SK-N-SH treated with all-trans-retinoic acid at 6 μM for 48 hours (cell line): ENCODE results near the gene HNF4A.

Experiments
- ARNTL ChIP-seq: fragments of 450-650 bp; formaldehyde crosslinking; IDR thresholded peaks from 2 replicates; pipeline ENCODE4 v1.5.0; 2020; ENCODE audit warnings: low read depth, mild to moderate bottlenecking, moderate library complexity, borderline replicate concordance
- BACH2 ChIP-seq: fragments of 250-450 bp; sonication (Bioruptor Pico); IDR thresholded peaks from 2 replicates; pipeline ENCODE4 v1.9.0; 2021; ENCODE audit warnings: mild to moderate bottlenecking, borderline replicate concordance
- CSDC2 ChIP-seq: fragments of 250-450 bp; sonication (Bioruptor Pico); IDR thresholded peaks from 2 replicates; pipeline ENCODE4 v1.5.0; 2020; ENCODE audit warnings: mild to moderate bottlenecking, moderate library complexity
- ESRRG ChIP-seq: fragments of 250-450 bp; sonication (Bioruptor Pico); IDR thresholded peaks from 2 replicates; pipeline ENCODE4 v1.6.1; 2021; ENCODE audit warnings: mild to moderate bottlenecking
- OSR1 ChIP-seq: fragments of 250-450 bp; sonication (Bioruptor Pico); IDR thresholded peaks from 2 replicates; pipeline ENCODE4 v1.8.0; 2022; ENCODE audit warnings: moderate library complexity, mild to moderate bottlenecking, inconsistent platforms
- ZC3H10 ChIP-seq: fragments of 250-450 bp; sonication (Bioruptor Pico); IDR thresholded peaks from 2 replicates; pipeline ENCODE4 v1.5.1; 2021; ENCODE audit warnings: mild to moderate bottlenecking, moderate library complexity
- ZFP3 ChIP-seq: fragments of 250-450 bp; sonication (Bioruptor Pico); IDR thresholded peaks from 2 replicates; pipeline ENCODE4 v1.5.0; 2020; ENCODE audit warnings: mild to moderate bottlenecking, moderate library complexity
- ZFP30 ChIP-seq: fragments of 450-650 bp; formaldehyde crosslinking; IDR thresholded peaks from 2 replicates; pipeline ENCODE4 v1.5.0; 2022; ENCODE audit warnings: mild to moderate bottlenecking, moderate library complexity
- ZNF70 ChIP-seq: fragments of 450-650 bp; formaldehyde crosslinking; IDR thresholded peaks from 2 replicates; pipeline ENCODE4 v1.5.0; 2020; ENCODE audit warnings: mild to moderate bottlenecking, moderate library complexity
- ZNF8 ChIP-seq: fragments of 450-650 bp; formaldehyde crosslinking; IDR thresholded peaks from 2 replicates; pipeline ENCODE4 v1.5.0; 2020; ENCODE audit warnings: mild to moderate bottlenecking, moderate library complexity
- TF ChIP-seq, protein P1 (sequence below): fragments of 250-450 bp; sonication (Bioruptor Pico); IDR thresholded peaks from 2 replicates; pipeline ENCODE4 v1.5.0; 2020; ENCODE audit warnings: mild to moderate bottlenecking, moderate library complexity
- TF ChIP-seq, protein P2 (sequence below): fragments of 250-450 bp; sonication (Bioruptor Pico); IDR thresholded peaks from 2 replicates; pipeline ENCODE4 v1.8.0; 2021; ENCODE audit warnings: low read depth, mild to moderate bottlenecking, moderate library complexity, borderline replicate concordance
- TF ChIP-seq, protein P3 (sequence below): fragments of 250-450 bp; sonication (Bioruptor Pico); IDR thresholded peaks from 2 replicates; pipeline ENCODE4 v1.5.1; 2021; ENCODE audit warnings: mild to moderate bottlenecking, moderate library complexity
- TF ChIP-seq, protein P4 (sequence below): fragments of 250-450 bp; sonication (Bioruptor Pico); IDR thresholded peaks from 2 replicates; pipeline ENCODE4 v1.8.0; 2020; ENCODE audit warnings: mild to moderate bottlenecking, moderate library complexity, borderline replicate concordance

DNA sequence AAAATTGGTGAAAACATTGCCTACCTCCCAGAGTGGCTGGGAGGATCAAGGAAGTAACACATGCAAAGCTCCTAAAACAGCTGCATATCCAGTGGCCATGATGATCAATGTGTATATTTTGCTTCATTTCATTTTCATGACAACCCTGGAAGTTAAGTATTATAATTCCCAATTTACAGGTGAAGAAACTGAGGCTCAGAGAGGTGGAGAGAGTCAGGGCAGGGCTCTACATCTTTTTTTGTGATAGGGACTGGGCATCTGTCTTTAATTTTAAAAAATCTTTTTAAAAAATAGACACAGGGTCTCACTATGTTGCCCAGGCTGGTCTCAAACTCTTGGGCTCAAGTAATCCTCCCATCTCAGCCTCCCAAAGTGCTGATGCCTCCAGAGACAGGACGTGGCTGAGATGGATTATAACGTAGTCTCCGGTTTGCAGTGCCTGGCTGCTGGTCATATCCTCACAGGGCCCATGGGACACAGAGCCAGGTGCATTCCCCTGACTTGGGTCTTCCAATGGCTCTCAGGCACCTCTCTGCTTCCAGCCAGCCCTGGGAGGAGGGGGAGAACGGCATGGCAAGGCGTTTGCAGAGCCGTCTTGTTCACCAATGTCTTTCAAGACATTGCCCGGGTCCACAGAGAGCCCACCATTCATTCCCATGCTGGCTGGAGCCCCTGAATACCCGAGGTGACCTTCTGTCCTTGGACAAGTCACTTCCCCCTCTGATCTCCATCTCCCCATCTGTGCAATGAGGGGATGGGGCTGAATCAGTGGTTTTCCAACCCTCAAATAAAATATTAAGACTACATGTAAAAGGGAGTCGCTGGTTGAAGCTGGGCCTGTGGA is 38.3 kb downstream of the HNF4A start:
- TF ChIP-seq, protein P1, sequence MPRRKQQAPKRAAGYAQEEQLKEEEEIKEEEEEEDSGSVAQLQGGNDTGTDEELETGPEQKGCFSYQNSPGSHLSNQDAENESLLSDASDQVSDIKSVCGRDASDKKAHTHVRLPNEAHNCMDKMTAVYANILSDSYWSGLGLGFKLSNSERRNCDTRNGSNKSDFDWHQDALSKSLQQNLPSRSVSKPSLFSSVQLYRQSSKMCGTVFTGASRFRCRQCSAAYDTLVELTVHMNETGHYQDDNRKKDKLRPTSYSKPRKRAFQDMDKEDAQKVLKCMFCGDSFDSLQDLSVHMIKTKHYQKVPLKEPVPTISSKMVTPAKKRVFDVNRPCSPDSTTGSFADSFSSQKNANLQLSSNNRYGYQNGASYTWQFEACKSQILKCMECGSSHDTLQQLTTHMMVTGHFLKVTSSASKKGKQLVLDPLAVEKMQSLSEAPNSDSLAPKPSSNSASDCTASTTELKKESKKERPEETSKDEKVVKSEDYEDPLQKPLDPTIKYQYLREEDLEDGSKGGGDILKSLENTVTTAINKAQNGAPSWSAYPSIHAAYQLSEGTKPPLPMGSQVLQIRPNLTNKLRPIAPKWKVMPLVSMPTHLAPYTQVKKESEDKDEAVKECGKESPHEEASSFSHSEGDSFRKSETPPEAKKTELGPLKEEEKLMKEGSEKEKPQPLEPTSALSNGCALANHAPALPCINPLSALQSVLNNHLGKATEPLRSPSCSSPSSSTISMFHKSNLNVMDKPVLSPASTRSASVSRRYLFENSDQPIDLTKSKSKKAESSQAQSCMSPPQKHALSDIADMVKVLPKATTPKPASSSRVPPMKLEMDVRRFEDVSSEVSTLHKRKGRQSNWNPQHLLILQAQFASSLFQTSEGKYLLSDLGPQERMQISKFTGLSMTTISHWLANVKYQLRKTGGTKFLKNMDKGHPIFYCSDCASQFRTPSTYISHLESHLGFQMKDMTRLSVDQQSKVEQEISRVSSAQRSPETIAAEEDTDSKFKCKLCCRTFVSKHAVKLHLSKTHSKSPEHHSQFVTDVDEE (CRISPR knock-in tag): no peak
- TF ChIP-seq, protein P2, sequence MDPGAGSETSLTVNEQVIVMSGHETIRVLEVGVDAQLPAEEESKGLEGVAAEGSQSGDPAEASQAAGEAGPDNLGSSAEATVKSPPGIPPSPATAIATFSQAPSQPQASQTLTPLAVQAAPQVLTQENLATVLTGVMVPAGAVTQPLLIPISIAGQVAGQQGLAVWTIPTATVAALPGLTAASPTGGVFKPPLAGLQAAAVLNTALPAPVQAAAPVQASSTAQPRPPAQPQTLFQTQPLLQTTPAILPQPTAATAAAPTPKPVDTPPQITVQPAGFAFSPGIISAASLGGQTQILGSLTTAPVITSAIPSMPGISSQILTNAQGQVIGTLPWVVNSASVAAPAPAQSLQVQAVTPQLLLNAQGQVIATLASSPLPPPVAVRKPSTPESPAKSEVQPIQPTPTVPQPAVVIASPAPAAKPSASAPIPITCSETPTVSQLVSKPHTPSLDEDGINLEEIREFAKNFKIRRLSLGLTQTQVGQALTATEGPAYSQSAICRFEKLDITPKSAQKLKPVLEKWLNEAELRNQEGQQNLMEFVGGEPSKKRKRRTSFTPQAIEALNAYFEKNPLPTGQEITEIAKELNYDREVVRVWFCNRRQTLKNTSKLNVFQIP (CRISPR knock-in tag): no peak
- TF ChIP-seq, protein P3, sequence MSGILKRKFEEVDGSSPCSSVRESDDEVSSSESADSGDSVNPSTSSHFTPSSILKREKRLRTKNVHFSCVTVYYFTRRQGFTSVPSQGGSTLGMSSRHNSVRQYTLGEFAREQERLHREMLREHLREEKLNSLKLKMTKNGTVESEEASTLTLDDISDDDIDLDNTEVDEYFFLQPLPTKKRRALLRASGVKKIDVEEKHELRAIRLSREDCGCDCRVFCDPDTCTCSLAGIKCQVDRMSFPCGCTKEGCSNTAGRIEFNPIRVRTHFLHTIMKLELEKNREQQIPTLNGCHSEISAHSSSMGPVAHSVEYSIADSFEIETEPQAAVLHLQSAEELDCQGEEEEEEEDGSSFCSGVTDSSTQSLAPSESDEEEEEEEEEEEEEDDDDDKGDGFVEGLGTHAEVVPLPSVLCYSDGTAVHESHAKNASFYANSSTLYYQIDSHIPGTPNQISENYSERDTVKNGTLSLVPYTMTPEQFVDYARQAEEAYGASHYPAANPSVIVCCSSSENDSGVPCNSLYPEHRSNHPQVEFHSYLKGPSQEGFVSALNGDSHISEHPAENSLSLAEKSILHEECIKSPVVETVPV (CRISPR knock-in tag): no peak
- TF ChIP-seq ZNF70 (CRISPR knock-in tag): no peak
- TF ChIP-seq, protein P4, sequence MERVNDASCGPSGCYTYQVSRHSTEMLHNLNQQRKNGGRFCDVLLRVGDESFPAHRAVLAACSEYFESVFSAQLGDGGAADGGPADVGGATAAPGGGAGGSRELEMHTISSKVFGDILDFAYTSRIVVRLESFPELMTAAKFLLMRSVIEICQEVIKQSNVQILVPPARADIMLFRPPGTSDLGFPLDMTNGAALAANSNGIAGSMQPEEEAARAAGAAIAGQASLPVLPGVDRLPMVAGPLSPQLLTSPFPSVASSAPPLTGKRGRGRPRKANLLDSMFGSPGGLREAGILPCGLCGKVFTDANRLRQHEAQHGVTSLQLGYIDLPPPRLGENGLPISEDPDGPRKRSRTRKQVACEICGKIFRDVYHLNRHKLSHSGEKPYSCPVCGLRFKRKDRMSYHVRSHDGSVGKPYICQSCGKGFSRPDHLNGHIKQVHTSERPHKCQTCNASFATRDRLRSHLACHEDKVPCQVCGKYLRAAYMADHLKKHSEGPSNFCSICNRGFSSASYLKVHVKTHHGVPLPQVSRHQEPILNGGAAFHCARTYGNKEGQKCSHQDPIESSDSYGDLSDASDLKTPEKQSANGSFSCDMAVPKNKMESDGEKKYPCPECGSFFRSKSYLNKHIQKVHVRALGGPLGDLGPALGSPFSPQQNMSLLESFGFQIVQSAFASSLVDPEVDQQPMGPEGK (CRISPR knock-in tag): no peak
- no peak for TF ChIP-seq OSR1
- TF ChIP-seq ARNTL (CRISPR knock-in tag): no peak
- TF ChIP-seq BACH2: no peak
- no peak for TF ChIP-seq ZNF8
- no peak for TF ChIP-seq CSDC2 (CRISPR knock-in tag)
- TF ChIP-seq ZFP3 (CRISPR knock-in tag): no peak
- TF ChIP-seq ESRRG (CRISPR knock-in tag): no peak
- TF ChIP-seq ZFP30 (CRISPR knock-in tag): no peak
- TF ChIP-seq ZC3H10 (CRISPR knock-in tag): no peak
